Neural cell (in vitro differentiated cells): ENCODE results near the gene PDHA2. TPM values are rescaled to one million over a fixed set of nuclear protein-coding genes. Genes with fewer than 3 reads are reported as not detected.

Experiments
- polyA plus RNA-seq: library from polyadenylated mRNA; depleted of rRNA; stranded (reverse); fragments of >200 nt; gene quantifications from 2 replicates; pipeline ENCODE4 v1.2.3, GENCODE V29; 2014
- small RNA-seq, 3 experiments: library from RNA; depleted of rRNA; stranded (forward); fragments of <200 nt; gene quantifications; one replicate each; pipeline ENCODE3, GENCODE V24; 2012

The PDHA2 gene
- polyA plus RNA-seq, 1 donor from 2014 or later, result not detected

Small RNA genes lying within 50 kb of the gene (small RNA-seq; reads per million reads assigned to genes)
- 0 reads per million in 3 experiments for gene RNU6-1059P
